ENCODE measurements around the gene OR4C12.
"Not testable (repeated sequence)": the region's sequence is repeated elsewhere in the genome, so short reads cannot be mapped to it uniquely, and the experiment has no call there.

Gene OR4C12

DNA sequence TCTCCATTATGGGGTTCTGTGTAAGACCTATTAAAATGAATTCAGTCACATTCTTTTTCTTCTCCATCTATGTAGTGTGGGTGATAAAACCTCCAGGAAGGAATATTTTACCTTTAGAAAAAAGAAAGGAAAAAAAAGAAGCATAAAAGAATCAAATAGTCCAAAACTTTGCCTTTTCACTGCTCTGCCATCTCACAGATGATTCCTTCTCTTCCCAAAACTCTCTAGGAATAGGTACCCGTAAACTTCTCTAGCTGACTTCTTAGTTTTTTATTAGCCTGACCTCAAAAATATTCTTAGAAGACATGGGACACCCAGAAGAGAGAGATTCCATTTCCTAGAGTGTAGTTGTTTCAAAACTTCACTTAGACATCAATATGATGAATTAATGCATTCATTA lies at the start of gene OR4C12:
Gene OR4C12 (minus strand): TSS at position 101 of the 400 bp plus-strand sequence. CDS start 34 bp downstream, at position 67.
- not testable (repeated sequence) for DNase-seq (ENCODE audit: low read depth)

DNA sequence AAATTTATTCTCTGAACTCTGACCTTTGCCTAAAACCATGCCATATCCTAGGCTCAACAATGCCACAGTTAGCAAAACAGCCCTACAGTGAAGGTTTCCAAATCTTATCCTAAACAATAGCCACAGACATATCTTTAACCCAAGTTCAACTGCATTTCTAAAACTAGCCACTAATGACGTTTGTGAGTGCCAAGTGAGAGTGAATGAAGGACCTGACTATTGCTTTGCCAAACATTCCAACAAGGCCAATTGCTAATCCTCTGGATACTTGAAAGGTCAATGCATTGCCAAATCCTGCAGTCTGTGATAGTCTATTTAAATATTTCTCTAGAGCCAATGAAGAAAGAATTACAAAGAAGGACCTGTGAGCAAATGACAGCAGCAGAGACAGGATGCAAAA lies 47.9 kb upstream of the OR4C12 start:
- DNase-seq (ENCODE audit: low read depth), result no peak

DNA sequence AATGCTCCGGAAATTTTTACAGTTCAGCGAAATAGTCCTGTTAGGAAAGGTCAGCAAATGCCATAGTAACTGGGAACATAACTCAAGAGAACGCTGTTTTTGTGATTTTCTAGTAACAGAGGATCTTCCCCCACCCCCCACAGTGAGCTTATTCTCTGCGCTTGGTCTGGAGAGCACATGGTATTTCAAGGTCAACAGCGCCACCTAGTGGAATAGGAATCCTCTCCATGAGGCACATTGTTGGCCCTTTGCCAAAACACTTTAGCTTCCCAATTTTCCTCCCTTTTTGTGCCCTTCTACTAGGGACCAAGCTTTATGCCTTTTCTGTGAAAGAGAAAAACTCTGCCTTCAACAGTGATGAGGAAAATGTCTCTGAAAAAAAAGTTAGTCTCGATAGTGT lies 13.2 kb upstream of the OR4C12 start:
- no peak for DNase-seq (ENCODE audit: low read depth)

DNA sequence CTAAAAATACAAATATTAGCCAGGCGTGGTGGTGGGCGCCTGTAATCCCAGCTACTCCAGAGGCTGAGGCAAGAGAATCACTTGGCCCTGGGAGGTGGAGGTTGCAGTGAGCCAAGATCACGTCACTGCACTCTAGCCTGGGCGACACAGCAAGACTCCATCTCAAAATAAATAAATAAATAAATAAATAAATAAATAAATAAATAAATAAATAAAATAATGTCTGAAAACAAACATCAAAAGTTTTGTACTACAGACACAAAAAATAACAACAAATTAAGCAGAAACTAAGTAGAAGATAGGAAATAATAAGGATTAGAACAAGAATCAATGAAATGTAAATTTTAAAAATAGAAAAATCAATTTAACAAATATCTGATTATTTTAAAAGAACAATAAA lies 8.9 kb downstream of the OR4C12 start:
- not testable (repeated sequence) for DNase-seq (ENCODE audit: low read depth)

DNA sequence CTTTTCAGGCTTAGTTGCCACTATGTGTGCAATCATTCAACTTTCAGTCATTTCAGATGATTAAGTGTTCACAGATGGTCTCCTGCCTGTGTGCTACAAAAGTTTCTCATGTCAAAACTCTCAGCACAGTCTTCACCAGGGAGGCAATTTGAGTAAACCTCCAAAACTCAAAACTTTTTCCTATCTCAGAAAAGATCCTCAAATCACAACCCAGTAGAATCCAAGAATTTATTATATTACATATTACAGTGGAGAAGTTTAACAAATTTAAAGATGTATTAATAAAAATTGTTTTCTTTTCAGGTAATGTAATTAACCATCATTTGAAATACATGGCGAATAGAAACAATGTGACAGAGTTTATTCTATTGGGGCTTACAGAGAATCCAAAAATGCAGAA lies 30.2 kb downstream of the OR4C12 start, which contains the start of gene OR4C13:
Gene OR4C13 (plus strand): TSS at position 301 of the 400 bp plus-strand sequence. CDS start 32 bp downstream, at position 333.
- no peak for DNase-seq (ENCODE audit: low read depth)

DNA sequence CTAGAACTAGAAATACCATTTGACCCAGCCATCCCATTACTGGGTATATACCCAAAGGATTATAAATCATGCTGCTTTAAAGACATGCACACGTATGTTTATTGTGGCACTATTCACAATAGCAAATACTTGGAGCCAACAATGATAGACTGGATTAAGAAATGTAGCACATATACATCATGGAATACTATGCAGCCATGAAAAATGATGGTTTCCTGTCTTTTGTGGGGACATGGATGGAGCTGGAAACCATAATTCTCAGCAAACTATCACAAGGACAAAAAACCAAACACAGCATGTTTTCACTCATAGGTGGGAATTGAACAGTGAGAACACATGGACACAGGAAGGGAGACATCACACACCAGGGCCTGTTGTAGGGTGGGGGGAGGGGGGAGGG lies 33.6 kb downstream of the OR4C12 start:
- not testable (repeated sequence) for DNase-seq (ENCODE audit: low read depth)

All from activated T-helper 1 cell treated with Interleukin-2 at 50 U/mL for 16 hours (primary cell).